ENCODE measurements around the gene OR6N2.

GRCh38 chr1:158810311-158810710 lies 29.3 kb upstream of the OR6N2 start:
- TF ChIP-seq ATF2 (CRISPR knock-in tag; IDR thresholded peaks at IDR 0.05) (no peak), EP300 (IDR thresholded peaks at IDR 0.05; ENCODE audit: low read depth in 2 of 2, low read length in 2 of 2) (no peak), EP300 (CRISPR knock-in tag; IDR thresholded peaks at IDR 0.05; ENCODE audit: borderline replicate concordance) (no peak), ZNF496 (CRISPR knock-in tag; IDR thresholded peaks at IDR 0.05; ENCODE audit: insufficient replicate concordance) (no peak)

All from HepG2 (cell line).